HepG2 (cell line): ENCODE results near the gene DNM1L. TPM values are rescaled to one million over a fixed set of nuclear protein-coding genes. Genes with fewer than 3 reads are reported as not detected.
A peak's percentile ranks its signal among the peaks of the same experiment; 100 is the strongest.

ENCODE experiments used
- CEBPG ChIP-seq: IDR thresholded peaks from 2 replicates; pipeline ENCODE4 v1.6.1; 2016
- DPF2 ChIP-seq: sonication (generic); formaldehyde crosslinking; IDR thresholded peaks from 2 replicates; pipeline ENCODE4 v1.4.0; 2020; ENCODE audit warnings: mild to moderate bottlenecking, low read depth, missing genetic modification reagents, borderline replicate concordance
- EED ChIP-seq: sonication (generic); formaldehyde crosslinking; IDR thresholded peaks from 2 replicates; pipeline ENCODE4 v1.5.0; 2020; ENCODE audit warnings: mild to moderate bottlenecking, missing genetic modification reagents
- EHMT2 ChIP-seq: fragments of 200-600 bp; sonication (generic); IDR thresholded peaks from 2 replicates; pipeline ENCODE4 v1.7.0; 2017; ENCODE audit warnings: antibody characterized with exemption, low read depth, low read length, borderline replicate concordance
- FOXM1 ChIP-seq: sonication (generic); formaldehyde crosslinking; IDR thresholded peaks from 2 replicates; pipeline ENCODE4 v1.5.0; 2020; ENCODE audit warnings: missing genetic modification reagents
- FOXP4 ChIP-seq: sonication (generic); formaldehyde crosslinking; IDR thresholded peaks from 2 replicates; pipeline ENCODE4 v1.4.0; 2020; ENCODE audit warnings: missing genetic modification reagents
- GATA4 ChIP-seq: sonication (generic); IDR thresholded peaks from 2 replicates; pipeline ENCODE4 v1.6.1; 2016; ENCODE audit warnings: antibody characterized with exemption, low read depth, borderline replicate concordance
- JUN ChIP-seq: sonication (generic); formaldehyde crosslinking; IDR thresholded peaks from 2 replicates; pipeline ENCODE4 v1.4.0; 2020; ENCODE audit warnings: mild to moderate bottlenecking, missing genetic modification reagents
- MAFF ChIP-seq: IDR thresholded peaks from 2 replicates; pipeline ENCODE4 v1.6.1; 2011; ENCODE audit warnings: low read depth, low read length, improper control_type of control experiment
- RXRB ChIP-seq: IDR thresholded peaks from 2 replicates; pipeline ENCODE4 v1.6.1; 2016; ENCODE audit warnings: borderline replicate concordance, missing genetic modification reagents, missing compliant biosample characterization
- ZNF136 ChIP-seq: sonication (generic); formaldehyde crosslinking; IDR thresholded peaks from 2 replicates; pipeline ENCODE4 v1.8.1; 2022; ENCODE audit warnings: low read depth, mild to moderate bottlenecking, moderate library complexity, missing genetic modification reagents
- ZNF18 ChIP-seq: sonication (generic); formaldehyde crosslinking; IDR thresholded peaks from 2 replicates; pipeline ENCODE4 v1.8.0; 2022; ENCODE audit warnings: mild to moderate bottlenecking, missing genetic modification reagents; ENCODE audit not compliant: insufficient replicate concordance
- ZNF3 ChIP-seq: IDR thresholded peaks from 2 replicates; pipeline ENCODE4 v1.7.0; 2017; ENCODE audit warnings: inconsistent platforms
- ZNF790 ChIP-seq: sonication (generic); formaldehyde crosslinking; IDR thresholded peaks from 2 replicates; pipeline ENCODE4 v1.8.0; 2022; ENCODE audit warnings: missing genetic modification reagents, mild to moderate bottlenecking, borderline replicate concordance
- polyA plus RNA-seq, 8 experiments: library from polyadenylated mRNA; depleted of rRNA in 3 of 8; stranded (reverse) in 7 of 8; unstranded in 1 of 8; fragments of >200 nt; fragmentation: Illumina TruSeq in 4 of 8; extraction: Trizol in 4 of 8; gene quantifications; 2 replicates each; pipeline versions ENCODE4 v1.2.1 to v1.2.3, GENCODE V29; 2011 to 2016; ENCODE audit warnings: low read depth in 4 of 8, missing spikeins in 1 of 8, mixed read lengths in 1 of 8; ENCODE audit not compliant: insufficient read depth in 1 of 8
- total RNA-seq, 5 experiments: library from RNA; depleted of rRNA; stranded (reverse); fragments of >200 nt; fragmentation: Illumina TruSeq; extraction: Trizol; gene quantifications; 2 replicates each; pipeline ENCODE4 v1.2.3, GENCODE V29; 2016; ENCODE audit warnings: low read depth in 1 of 5
- TF ChIP-seq, protein P1 (sequence below): sonication (generic); formaldehyde crosslinking; conservative IDR thresholded peaks from 2 replicates; pipeline ENCODE4 v1.4.0; 2020; ENCODE audit warnings: missing genetic modification reagents
- TF ChIP-seq, protein P2 (sequence below): sonication (generic); formaldehyde crosslinking; conservative IDR thresholded peaks from 2 replicates; pipeline ENCODE4 v1.8.0; 2022; ENCODE audit warnings: mild to moderate bottlenecking, moderate library complexity, missing genetic modification reagents
- TF ChIP-seq, protein P3 (sequence below): sonication (generic); formaldehyde crosslinking; IDR thresholded peaks from 2 replicates; pipeline ENCODE4 v1.4.0; 2020; ENCODE audit warnings: mild to moderate bottlenecking, missing genetic modification reagents
- TF ChIP-seq, protein P4 (sequence below): sonication (generic); formaldehyde crosslinking; IDR thresholded peaks from 2 replicates; pipeline ENCODE4 v1.8.1; 2023; ENCODE audit warnings: mild to moderate bottlenecking, moderate library complexity, missing genetic modification reagents

DNM1L gene
- total and polyA plus RNA-seq, 2 of the 13 experiments (the other 11 are each of a cell fraction or from before 2014, with no cell fraction given): 35.9 to 65.8 TPM

GRCh38 chr12:32755654-32756475 is 76.8 kb downstream of the DNM1L start, which contains the start of gene YARS2 (continued):
- TF ChIP-seq, protein P1, sequence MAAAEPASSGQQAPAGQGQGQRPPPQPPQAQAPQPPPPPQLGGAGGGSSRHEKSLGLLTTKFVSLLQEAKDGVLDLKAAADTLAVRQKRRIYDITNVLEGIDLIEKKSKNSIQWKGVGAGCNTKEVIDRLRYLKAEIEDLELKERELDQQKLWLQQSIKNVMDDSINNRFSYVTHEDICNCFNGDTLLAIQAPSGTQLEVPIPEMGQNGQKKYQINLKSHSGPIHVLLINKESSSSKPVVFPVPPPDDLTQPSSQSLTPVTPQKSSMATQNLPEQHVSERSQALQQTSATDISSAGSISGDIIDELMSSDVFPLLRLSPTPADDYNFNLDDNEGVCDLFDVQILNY: no peak
- TF ChIP-seq, protein P2, sequence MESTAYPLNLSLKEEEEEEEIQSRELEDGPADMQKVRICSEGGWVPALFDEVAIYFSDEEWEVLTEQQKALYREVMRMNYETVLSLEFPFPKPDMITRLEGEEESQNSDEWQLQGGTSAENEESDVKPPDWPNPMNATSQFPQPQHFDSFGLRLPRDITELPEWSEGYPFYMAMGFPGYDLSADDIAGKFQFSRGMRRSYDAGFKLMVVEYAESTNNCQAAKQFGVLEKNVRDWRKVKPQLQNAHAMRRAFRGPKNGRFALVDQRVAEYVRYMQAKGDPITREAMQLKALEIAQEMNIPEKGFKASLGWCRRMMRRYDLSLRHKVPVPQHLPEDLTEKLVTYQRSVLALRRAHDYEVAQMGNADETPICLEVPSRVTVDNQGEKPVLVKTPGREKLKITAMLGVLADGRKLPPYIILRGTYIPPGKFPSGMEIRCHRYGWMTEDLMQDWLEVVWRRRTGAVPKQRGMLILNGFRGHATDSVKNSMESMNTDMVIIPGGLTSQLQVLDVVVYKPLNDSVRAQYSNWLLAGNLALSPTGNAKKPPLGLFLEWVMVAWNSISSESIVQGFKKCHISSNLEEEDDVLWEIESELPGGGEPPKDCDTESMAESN (CRISPR knock-in tag): no peak
- TF ChIP-seq, protein P3, sequence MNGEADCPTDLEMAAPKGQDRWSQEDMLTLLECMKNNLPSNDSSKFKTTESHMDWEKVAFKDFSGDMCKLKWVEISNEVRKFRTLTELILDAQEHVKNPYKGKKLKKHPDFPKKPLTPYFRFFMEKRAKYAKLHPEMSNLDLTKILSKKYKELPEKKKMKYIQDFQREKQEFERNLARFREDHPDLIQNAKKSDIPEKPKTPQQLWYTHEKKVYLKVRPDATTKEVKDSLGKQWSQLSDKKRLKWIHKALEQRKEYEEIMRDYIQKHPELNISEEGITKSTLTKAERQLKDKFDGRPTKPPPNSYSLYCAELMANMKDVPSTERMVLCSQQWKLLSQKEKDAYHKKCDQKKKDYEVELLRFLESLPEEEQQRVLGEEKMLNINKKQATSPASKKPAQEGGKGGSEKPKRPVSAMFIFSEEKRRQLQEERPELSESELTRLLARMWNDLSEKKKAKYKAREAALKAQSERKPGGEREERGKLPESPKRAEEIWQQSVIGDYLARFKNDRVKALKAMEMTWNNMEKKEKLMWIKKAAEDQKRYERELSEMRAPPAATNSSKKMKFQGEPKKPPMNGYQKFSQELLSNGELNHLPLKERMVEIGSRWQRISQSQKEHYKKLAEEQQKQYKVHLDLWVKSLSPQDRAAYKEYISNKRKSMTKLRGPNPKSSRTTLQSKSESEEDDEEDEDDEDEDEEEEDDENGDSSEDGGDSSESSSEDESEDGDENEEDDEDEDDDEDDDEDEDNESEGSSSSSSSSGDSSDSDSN (CRISPR knock-in tag): peak; percentile 30; the same call in 1 of the 2 replicates
- peak; percentile 41; the same call in 1 of the 2 replicates for TF ChIP-seq RXRB
- no peak for TF ChIP-seq FOXP4 (CRISPR knock-in tag)
- no peak for TF ChIP-seq EED (CRISPR knock-in tag)
- TF ChIP-seq, protein P4, sequence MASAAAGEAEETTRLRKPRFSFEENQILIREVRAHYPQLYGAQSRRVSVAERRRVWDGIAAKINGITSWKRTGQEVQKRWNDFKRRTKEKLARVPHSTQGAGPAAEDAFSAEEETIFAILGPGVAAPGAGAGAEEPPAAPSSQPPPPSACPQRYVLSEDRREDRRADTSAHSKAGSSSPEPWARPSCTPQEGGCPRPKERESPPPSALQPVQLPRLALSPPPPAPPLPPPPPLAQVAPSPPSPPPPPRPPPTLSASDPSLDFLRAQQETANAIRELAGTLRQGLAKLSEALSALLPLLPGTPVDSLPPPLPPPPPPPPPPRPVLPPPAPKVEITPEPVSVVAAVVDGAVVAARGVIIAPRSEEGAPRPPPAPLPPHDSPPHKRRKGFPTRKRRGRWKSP (CRISPR knock-in tag): peak; percentile 7
- 0 out of 2 replicates have a peak, but pooled peaks have one; percentile 38 for TF ChIP-seq GATA4
- TF ChIP-seq DPF2: no peak
- no peak for TF ChIP-seq JUN (CRISPR knock-in tag)
- TF ChIP-seq CEBPG (CRISPR knock-in tag): peak; percentile 41
- TF ChIP-seq ZNF136: no peak
- no peak for TF ChIP-seq EHMT2
- no peak for TF ChIP-seq ZNF18 (CRISPR knock-in tag)
- no peak for TF ChIP-seq MAFF
- TF ChIP-seq ZNF3 (CRISPR knock-in tag): no peak
- no peak for TF ChIP-seq ZNF790 (CRISPR knock-in tag)
- TF ChIP-seq FOXM1 (CRISPR knock-in tag): no peak
